Gastrocnemius medialis (tissue), 4 donors: ENCODE data around the gene GRIK5.
"Not testable (repeated sequence)": the region's sequence is repeated elsewhere in the genome, so short reads cannot be mapped to it uniquely, and the experiment has no call there.

ENCODE experiments used
- POLR2A ChIP-seq, 2 donors: fragments of 450-650 bp; IDR thresholded peaks; one replicate each; pipeline ENCODE4 v1.6.1; 2017; ENCODE audit warnings: antibody characterized with exemption in 2 of 2, mild to moderate bottlenecking in 2 of 2, moderate library complexity in 2 of 2
- TF ChIP-seq, protein P1 (sequence below), 5 experiments: fragments of 450-650 bp in 3 of 5; fragments of 200-600 bp in 2 of 5; sonication (generic) in 2 of 5; IDR thresholded peaks in 4 of 5; conservative IDR thresholded peaks in 1 of 5; 1 replicate in 4 of 5; 2 replicates in 1 of 5; pipeline ENCODE4 v1.5.1; 2016 to 2019; ENCODE audit warnings: antibody characterized with exemption in 5 of 5, mild to moderate bottlenecking in 3 of 5, moderate library complexity in 3 of 5

DNA sequence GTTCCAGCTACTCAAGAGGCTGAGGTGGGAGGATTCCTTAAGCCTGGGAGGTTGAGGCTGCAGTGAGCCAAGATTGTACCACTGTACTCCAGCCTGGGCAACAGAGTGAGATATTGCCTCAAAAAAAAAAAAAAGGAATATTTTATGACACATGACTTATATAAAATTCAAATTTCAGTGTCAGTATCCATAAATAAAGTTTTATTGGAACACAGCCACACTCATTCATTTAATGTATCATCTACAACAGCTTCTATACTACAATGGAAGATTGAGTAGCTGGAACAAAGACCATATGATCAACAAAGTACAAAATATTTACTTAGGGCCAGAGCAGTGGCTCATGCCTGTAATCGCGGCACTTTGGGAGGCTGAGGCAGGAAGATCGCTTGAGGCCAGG lies 57.3 kb downstream of the GRIK5 start:
- not testable (repeated sequence) for TF ChIP-seq POLR2A (IDR thresholded peaks at IDR 0.05)
- TF ChIP-seq, protein P1, sequence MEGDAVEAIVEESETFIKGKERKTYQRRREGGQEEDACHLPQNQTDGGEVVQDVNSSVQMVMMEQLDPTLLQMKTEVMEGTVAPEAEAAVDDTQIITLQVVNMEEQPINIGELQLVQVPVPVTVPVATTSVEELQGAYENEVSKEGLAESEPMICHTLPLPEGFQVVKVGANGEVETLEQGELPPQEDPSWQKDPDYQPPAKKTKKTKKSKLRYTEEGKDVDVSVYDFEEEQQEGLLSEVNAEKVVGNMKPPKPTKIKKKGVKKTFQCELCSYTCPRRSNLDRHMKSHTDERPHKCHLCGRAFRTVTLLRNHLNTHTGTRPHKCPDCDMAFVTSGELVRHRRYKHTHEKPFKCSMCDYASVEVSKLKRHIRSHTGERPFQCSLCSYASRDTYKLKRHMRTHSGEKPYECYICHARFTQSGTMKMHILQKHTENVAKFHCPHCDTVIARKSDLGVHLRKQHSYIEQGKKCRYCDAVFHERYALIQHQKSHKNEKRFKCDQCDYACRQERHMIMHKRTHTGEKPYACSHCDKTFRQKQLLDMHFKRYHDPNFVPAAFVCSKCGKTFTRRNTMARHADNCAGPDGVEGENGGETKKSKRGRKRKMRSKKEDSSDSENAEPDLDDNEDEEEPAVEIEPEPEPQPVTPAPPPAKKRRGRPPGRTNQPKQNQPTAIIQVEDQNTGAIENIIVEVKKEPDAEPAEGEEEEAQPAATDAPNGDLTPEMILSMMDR (IDR thresholded peaks at IDR 0.05 in 4 of 5, conservative IDR thresholded peaks at IDR 0.05 in 1 of 5) = not testable (repeated sequence)
